Breast epithelium (tissue), 4 donors: Measurements from ENCODE around the gene TPRN. TPM values are rescaled to one million over a fixed set of nuclear protein-coding genes. Genes with fewer than 3 reads are reported as not detected.
A peak's percentile ranks its signal among the peaks of the same experiment; 100 is the strongest.

Source experiments
- DNase-seq, 2 donors: peaks; one replicate each; pipeline ENCODE4 v3.0.0-alpha.2; 2019; ENCODE audit warnings: low spot score in 2 of 2
- H3K27ac ChIP-seq, 2 donors: fragments of 200-600 bp; sonication (generic) in 1 of 2; one replicate each; pipeline ENCODE4 v1.5.1; 2016 to 2019; ENCODE audit warnings: mild to moderate bottlenecking in 1 of 2
- H3K27me3 ChIP-seq, 2 donors: fragments of 200-600 bp; sonication (generic) in 1 of 2; one replicate each; pipeline versions ENCODE4 v1.5.1 to v1.6.0; 2017 to 2019; ENCODE audit warnings: control low read depth in 1 of 2, mild to moderate bottlenecking in 1 of 2
- H3K36me3 ChIP-seq: fragments of 200-600 bp; one replicate; pipeline ENCODE4 v1.5.1; 2019
- H3K4me1 ChIP-seq, 2 donors: fragments of 200-600 bp; sonication (generic); one replicate each; pipeline ENCODE4 v1.5.1; 2016 to 2019; ENCODE audit warnings: control low read depth in 1 of 2
- H3K4me3 ChIP-seq, 3 donors: fragments of 200-600 bp; sonication (generic); 1 replicate in 2 of 3; 2 replicates in 1 of 3; pipeline ENCODE4 v1.5.1; 2016 to 2019; ENCODE audit warnings: mild to moderate bottlenecking in 3 of 3, moderate library complexity in 2 of 3
- H3K9me3 ChIP-seq, 2 donors: fragments of 200-600 bp; sonication (generic) in 1 of 2; one replicate each; pipeline ENCODE4 v1.5.1; 2016 to 2019; ENCODE audit warnings: control low read depth in 1 of 2
- POLR2A ChIP-seq: fragments of 450-650 bp; IDR thresholded peaks from one replicate; pipeline ENCODE4 v1.6.1; 2016; ENCODE audit warnings: antibody characterized with exemption, mild to moderate bottlenecking, moderate library complexity
- POLR2AphosphoS5 ChIP-seq, 3 donors: sonication (generic); formaldehyde crosslinking; IDR thresholded peaks; one replicate each; pipeline ENCODE4 v1.6.1; 2017; ENCODE audit warnings: antibody characterized with exemption in 3 of 3
- intact Hi-C: fragments of 100-400 bp; cut with DNase I; formaldehyde crosslinking; loops from one replicate; pipeline ENCODE4 v1.15.1; 2023; ENCODE audit warnings: low total_unique reads
- total RNA-seq, 3 donors: library from RNA; depleted of rRNA; stranded (reverse); fragments of >200 nt; gene quantifications; one replicate each; pipeline ENCODE4 v1.1.0, GENCODE V29; 2016
- TF ChIP-seq, protein P1 (sequence below), 3 donors: fragments of 450-650 bp; IDR thresholded peaks; one replicate each; pipeline ENCODE4 v1.5.1; 2016 to 2017; ENCODE audit warnings: antibody characterized with exemption in 3 of 3, mild to moderate bottlenecking in 3 of 3, moderate library complexity in 3 of 3

TPRN gene
- total RNA-seq, 3 donors from 2014 or later = 4.0 to 9.2 (median 8.5) TPM

GRCh38 chr9:137159105-137160053, 41.2 kb downstream of the TPRN start:
- Histone ChIP-seq H3K36me3 (no peaks in the 10 kb centered on the region), H3K4me3 (no peak overlapping the region), H3K27me3 (peaks cover 5 to 99% of the 10 kb centered on the region in 2 donors), H3K27ac (no peak overlapping the region), H3K4me1 (peaks cover 0 to 4% of the 10 kb centered on the region in 2 donors), H3K9me3 (no peaks in the 10 kb centered on the region)
- TF ChIP-seq, protein P1, sequence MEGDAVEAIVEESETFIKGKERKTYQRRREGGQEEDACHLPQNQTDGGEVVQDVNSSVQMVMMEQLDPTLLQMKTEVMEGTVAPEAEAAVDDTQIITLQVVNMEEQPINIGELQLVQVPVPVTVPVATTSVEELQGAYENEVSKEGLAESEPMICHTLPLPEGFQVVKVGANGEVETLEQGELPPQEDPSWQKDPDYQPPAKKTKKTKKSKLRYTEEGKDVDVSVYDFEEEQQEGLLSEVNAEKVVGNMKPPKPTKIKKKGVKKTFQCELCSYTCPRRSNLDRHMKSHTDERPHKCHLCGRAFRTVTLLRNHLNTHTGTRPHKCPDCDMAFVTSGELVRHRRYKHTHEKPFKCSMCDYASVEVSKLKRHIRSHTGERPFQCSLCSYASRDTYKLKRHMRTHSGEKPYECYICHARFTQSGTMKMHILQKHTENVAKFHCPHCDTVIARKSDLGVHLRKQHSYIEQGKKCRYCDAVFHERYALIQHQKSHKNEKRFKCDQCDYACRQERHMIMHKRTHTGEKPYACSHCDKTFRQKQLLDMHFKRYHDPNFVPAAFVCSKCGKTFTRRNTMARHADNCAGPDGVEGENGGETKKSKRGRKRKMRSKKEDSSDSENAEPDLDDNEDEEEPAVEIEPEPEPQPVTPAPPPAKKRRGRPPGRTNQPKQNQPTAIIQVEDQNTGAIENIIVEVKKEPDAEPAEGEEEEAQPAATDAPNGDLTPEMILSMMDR (IDR thresholded peaks at IDR 0.05) = no peak
- TF ChIP-seq POLR2A = no peak
- TF ChIP-seq POLR2AphosphoS5 (IDR thresholded peaks at IDR 0.05) = no peak
- no peak for DNase-seq
- intact Hi-C loops = no loop called here

DNA sequence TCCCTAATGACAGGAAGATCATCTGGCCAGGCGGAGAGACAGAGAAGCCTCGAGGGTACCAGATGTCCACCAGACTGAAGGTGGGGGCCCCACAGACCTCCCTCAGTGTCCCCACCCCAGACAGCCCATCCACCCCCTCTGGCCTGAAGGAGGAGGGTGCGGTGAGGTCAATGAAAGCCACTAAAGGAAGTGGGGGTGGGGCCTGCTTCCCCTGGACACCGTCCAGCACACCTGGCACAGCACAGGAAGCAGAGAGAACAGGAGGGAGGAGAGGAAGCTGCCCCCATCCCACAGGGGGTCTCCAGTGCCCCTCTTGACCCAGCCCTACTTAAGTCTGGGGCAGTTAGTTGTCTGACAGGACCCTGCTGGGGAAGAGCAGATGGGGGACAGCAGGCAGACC, 41.9 kb downstream of the TPRN start:
- no peaks in the 10 kb centered on the region for H3K36me3 ChIP-seq
- TF ChIP-seq, protein P1 (IDR thresholded peaks at IDR 0.05) = no peak
- no peak for TF ChIP-seq POLR2A
- no peak for TF ChIP-seq POLR2AphosphoS5 (IDR thresholded peaks at IDR 0.05)
- no peaks in the 10 kb centered on the region for H3K9me3 ChIP-seq
- H3K27ac ChIP-seq = no peak overlapping the region
- DNase-seq = no peak
- peaks cover 3 to 91% of the 10 kb centered on the region in 2 donors for H3K27me3 ChIP-seq
- intact Hi-C loops = no loop called here
- peaks cover 0 to 4% of the 10 kb centered on the region in 2 donors for H3K4me1 ChIP-seq
- H3K4me3 ChIP-seq = no peak overlapping the region

DNA sequence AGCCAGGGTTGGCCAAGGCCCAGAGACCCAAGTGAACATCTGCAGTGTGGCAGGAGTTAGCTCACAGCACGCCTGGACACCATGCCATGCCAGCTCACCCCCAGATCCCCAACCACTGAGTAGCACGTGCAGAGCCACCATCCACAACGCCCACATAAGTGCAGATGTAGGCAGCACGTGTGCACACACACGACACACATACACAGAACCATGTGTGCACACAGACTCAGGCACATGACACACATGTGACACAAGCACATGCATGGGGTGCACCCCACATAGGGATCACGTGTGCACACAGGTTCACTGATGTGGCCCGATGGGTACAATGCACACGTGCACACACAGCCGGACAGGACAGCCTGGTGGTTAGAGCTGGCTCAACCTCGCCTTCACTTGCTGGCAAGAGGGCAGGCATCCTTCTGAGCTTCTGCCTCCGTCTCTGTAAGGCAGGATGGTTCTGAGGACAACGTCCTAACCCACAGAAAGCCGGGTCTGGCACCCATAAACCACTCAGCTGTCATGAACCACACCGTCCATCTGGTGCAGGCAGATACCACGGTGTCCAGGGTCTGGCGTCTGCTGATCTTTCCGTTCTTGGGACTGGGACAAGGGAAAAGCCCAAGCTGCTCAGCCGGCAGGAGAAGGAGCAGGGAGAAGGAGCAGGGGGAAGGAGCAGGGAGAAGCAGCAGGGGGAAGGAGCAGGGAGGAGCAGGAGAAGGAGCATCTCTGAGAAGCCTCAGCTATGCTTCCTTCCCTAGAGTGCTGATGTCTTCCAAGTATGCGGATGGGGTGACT, 42.7 kb downstream of the TPRN start:
- Histone ChIP-seq H3K36me3 (no peaks in the 10 kb centered on the region), H3K27me3 (peaks cover 3 to 83% of the 10 kb centered on the region in 2 donors)
- no peak for DNase-seq

GRCh38 chr9:137156567-137157375, 43.8 kb downstream of the TPRN start:
- Histone ChIP-seq H3K27me3 (peaks cover 3 to 72% of the 10 kb centered on the region in 2 donors), H3K4me3 (peak overlapping the region in 2 of 3 donors; percentile 3 to 46)

More for the DNA sequence above, 42.7 kb downstream of the TPRN start:
- peaks cover 0 to under 1% of the 10 kb centered on the region in 2 donors for H3K4me1 ChIP-seq
- no peak overlapping the region for H3K4me3 ChIP-seq
- TF ChIP-seq, protein P1 (IDR thresholded peaks at IDR 0.05) = no peak
- TF ChIP-seq POLR2A (no peak), POLR2AphosphoS5 (IDR thresholded peaks at IDR 0.05) (no peak)
- H3K27ac ChIP-seq = no peak overlapping the region
- no peaks in the 10 kb centered on the region for H3K9me3 ChIP-seq
- intact Hi-C loops = no loop called here

More at GRCh38 chr9:137156567-137157375, 43.8 kb downstream of the TPRN start:
- intact Hi-C loops = no loop called here
- TF ChIP-seq, protein P1 (IDR thresholded peaks at IDR 0.05) = no peak
- TF ChIP-seq POLR2A = no peak
- TF ChIP-seq POLR2AphosphoS5 (IDR thresholded peaks at IDR 0.05) = no peak
- Histone ChIP-seq H3K4me1 (no peaks in the 10 kb centered on the region), H3K36me3 (no peaks in the 10 kb centered on the region), H3K9me3 (no peaks in the 10 kb centered on the region), H3K27ac (no peak overlapping the region)
- no peak for DNase-seq
